GM12801 (cell line): Measurements from ENCODE around the gene XDH.

ENCODE experiments used
- CTCF ChIP-seq: IDR thresholded peaks from one replicate; pipeline ENCODE4 v1.5.1; 2011; ENCODE audit warnings: control low read depth; ENCODE audit not compliant: insufficient read length; ENCODE audit errors: extremely low read depth

XDH gene

GRCh38 chr2:31380243-31380642 is 34.3 kb downstream of the XDH start:
- no peak for TF ChIP-seq CTCF

GRCh38 chr2:31379747-31380146 is 34.8 kb downstream of the XDH start:
- no peak for TF ChIP-seq CTCF

- no peak for TF ChIP-seq CTCF
Measured at GRCh38 chr2:31378791-31379501, 35.6 kb downstream of the XDH start.

GRCh38 chr2:31378389-31378788 is 36.2 kb downstream of the XDH start:
- TF ChIP-seq CTCF: no peak

- no peak for TF ChIP-seq CTCF
Measured at GRCh38 chr2:31373127-31373526, 41.4 kb downstream of the XDH start.

- TF ChIP-seq CTCF: no peak
Measured at GRCh38 chr2:31372097-31372496, 42.4 kb downstream of the XDH start.

GRCh38 chr2:31371691-31372090 is 42.9 kb downstream of the XDH start:
- no peak for TF ChIP-seq CTCF
